Inflammatory macrophage (primary cell): ENCODE data around the gene HMGXB4.

Experiments
- DNase-seq, 2 donors: peaks; one replicate each; pipeline ENCODE4 v3.0.0-alpha.2; 2020 to 2022

The HMGXB4 gene

GRCh38 chr22:35327690-35328471 lies 70.6 kb downstream of the HMGXB4 start:
- DNase-seq: no peak

- peak; percentile 85 to 90 for DNase-seq
Measured at GRCh38 chr22:35328472-35328885, 71.2 kb downstream of the HMGXB4 start.

- no peak for DNase-seq
Measured at GRCh38 chr22:35329114-35329847, 72.0 kb downstream of the HMGXB4 start.

DNA sequence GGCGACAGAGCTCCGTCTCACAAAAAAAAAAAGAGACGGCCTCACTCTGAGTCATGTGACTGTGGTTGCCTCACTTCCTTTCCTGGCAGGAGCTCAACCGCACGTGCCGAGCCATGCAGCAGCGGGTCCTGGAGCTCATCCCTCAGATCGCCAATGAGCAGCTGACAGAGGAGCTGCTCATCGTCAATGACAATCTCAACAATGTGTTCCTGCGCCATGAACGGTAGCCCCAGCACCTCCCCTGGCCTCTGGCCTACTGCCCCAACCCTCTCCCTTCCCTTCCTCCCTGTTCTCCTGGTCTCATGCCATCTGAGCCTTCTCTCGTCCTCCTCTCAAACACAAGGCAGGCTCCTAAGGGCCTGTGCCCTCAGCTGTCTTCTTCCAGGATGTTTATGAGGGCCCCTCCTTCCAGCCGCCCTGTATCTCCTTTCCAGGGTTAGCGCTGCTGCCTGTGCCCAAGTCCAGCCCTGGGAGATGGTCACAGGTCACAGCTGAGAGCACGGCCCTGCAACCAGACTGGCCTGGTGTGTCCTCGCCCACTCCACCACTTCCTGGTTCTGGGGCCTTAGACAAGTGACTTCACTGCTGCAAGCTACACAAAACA lies 73.1 kb downstream of the HMGXB4 start:
- DNase-seq: peak; percentile 87 to 95

GRCh38 chr22:35332278-35332677 lies 75.0 kb downstream of the HMGXB4 start:
- DNase-seq: no peak

GRCh38 chr22:35333220-35333619 lies 75.9 kb downstream of the HMGXB4 start:
- no peak for DNase-seq

DNA sequence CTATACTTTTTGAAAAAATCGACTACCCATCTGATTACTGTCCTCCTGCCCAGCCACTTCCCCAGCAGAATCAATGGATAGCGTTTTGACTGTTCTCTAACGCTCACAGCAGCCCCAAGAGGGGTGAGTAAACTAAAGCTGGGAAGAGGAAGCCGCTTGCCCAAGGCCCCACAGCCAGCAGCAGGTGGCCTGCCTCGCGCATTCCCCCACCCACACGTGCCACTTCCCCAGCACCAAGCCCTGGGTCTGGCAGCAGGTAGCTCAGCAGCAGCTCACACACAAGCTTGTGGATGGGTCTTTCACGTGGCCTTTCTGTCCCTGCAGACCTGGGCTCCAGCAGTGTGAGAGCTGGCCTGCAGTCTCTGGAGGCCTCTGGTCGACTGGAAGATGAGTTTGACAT lies 76.7 kb downstream of the HMGXB4 start:
- DNase-seq: peak; percentile 40 to 81

DNA sequence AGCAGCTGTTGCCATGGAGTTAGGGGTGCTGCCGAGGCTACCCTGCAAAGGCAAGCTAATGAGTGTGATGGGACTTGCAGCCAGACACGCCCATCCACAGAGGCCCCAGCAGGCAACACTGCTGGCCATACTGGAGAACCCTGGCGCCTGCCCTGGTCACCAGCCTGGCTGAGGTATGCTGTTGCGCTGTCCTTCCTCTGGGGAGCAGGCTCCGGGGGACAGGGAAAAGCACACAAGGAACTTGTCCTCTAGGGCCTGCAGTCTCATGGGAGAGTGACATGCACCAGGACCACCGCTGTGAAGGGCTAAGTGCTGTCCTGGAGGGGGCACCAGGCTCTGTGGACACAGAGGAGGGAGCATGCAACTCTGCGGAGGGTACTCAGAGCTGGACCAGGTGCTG lies 78.2 kb downstream of the HMGXB4 start:
- DNase-seq: no peak

DNA sequence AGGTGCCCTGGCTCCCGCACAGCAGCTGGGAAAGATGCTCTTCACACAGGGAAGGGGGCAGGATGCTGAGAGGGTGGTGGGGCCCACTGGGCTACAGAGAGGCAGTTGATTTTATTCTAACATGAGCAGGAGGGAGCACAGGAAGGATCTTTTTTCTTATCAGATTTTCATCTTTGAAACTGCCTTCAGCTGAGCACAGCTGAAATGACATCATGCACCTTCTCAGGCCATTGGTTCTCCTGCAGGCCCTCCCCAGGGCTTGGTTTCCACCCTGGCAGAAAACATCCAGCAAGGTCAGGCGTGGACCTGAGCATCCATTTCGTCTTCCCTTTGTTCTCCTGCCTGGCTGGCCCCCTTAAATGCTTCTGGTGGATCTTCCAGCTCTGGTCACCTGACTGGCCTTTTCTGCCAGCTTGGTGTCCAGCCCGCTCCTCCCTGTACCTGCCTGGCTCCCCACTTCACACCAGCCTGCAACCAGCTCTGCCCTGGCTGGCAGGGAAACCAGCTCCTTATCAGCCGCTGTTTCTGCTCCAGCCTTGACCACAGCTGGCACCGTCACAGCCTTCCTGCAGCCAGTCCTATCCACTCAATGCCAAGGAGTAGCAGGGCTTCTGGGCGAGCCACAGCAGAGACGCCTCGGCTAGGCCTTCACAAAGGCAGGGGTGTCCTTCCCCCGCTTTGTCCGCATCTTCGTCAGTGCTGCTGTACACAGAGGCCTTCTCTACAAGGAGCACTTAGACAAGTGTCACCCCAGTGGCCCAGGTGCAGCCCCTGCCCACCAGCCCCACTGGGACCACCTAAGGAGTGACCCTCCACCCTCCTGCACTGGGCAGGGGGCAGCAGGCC lies 78.9 kb downstream of the HMGXB4 start:
- DNase-seq: no peak

GRCh38 chr22:35337932-35338331 lies 80.6 kb downstream of the HMGXB4 start:
- no peak for DNase-seq

- no peak for DNase-seq
Measured at GRCh38 chr22:35341090-35341874, 84.0 kb downstream of the HMGXB4 start.

DNA sequence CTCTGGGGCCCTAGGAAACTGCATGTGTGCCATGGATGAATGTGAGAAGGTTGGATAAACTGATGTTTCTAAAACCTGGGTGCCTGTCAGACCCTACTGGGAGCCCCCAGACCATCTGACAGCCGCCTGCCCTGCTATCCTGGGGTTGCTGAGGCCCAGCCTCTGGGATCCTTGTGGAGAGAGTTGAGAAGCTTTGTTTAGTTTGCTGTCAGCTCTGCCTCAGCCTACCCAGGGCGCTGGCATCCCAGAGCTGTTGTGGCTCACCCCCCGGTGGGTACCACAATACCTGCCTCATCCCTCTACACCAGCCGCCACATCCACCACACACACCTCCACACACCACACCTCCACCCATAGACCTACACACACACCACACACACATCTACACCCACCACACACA lies 85.1 kb downstream of the HMGXB4 start:
- DNase-seq: no peak

DNA sequence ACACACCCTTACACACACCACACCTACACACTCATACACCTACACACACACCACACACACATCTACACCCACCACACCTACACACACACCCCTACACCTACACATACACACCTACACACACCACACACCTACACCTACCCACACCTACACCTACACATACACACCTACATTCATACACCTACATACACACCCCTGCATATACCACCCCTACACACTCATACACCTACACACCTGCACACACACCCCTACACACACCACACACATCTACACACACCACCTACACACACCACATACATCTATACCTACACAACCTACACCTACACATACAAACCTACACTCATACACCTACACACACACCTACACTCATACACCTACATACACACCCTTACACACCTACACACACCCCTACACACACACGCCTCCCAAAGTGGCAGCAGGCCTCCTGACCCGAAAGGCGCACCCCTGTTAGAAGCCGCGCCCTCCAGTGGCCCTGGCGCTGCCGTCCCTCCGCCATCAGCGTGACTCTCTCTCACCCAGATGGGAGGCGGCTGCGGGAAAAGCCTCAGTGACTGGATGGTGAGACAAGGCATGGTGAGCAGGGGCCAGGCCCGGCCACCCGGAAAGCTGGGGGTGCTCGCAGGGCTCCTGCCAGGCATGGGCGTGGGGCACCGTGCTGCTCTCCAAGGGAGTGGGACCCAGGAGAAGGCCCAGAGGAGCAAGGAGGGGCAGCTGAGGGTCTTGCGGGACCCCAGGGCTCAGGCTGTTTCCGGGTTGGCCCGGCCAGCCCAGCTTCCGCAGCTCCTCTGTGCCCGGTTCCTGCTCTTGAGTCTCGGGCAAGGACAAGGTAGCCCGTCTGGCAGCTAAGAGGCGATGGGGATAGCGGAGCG lies 86.6 kb downstream of the HMGXB4 start:
- DNase-seq: no peak

DNA sequence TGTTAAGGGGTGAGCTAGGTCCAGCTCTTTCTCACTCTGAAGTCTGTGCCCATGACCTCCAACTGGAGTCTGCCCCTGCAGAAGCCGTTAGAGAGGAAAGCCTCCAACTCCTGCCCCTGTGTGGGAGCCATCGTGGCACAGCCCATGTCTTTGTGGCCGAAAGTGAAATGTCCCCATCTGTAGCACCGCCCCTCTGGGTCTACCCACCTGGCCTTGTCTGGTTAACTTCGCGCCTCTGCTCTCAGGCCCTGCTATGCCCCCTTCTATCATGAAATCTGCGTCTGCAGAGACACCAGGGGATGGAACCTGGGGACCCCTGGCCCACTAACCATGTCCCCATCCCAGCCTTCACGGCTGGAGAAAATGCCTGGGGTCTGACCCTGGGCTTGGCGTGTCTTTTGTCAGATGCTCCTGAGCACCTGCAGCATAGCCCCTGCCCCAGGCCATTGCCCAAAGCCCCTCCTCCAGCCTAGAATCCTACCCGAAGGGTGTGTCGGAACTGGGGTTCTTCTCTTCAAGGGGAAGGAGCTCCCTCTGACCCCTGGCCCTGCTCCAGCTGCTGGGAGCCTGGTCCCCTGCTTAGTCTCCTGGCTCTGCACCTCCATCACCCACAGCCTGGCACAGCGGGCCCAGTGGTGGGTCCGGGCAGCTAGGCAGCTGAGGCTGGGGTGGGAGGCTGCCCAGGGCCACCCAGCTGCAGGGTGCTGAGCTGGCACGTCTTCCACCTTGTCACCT lies 87.8 kb downstream of the HMGXB4 start:
- DNase-seq: no peak
